Measurements from ENCODE around the gene AGMAT. TPM values are rescaled to one million over a fixed set of nuclear protein-coding genes. Genes with fewer than 3 reads are reported as not detected.

The AGMAT gene
- total and polyA plus RNA-seq, 2 of the 4 experiments (the other 2 are of a cell fraction) = 0.18 to 0.26 TPM

DNA sequence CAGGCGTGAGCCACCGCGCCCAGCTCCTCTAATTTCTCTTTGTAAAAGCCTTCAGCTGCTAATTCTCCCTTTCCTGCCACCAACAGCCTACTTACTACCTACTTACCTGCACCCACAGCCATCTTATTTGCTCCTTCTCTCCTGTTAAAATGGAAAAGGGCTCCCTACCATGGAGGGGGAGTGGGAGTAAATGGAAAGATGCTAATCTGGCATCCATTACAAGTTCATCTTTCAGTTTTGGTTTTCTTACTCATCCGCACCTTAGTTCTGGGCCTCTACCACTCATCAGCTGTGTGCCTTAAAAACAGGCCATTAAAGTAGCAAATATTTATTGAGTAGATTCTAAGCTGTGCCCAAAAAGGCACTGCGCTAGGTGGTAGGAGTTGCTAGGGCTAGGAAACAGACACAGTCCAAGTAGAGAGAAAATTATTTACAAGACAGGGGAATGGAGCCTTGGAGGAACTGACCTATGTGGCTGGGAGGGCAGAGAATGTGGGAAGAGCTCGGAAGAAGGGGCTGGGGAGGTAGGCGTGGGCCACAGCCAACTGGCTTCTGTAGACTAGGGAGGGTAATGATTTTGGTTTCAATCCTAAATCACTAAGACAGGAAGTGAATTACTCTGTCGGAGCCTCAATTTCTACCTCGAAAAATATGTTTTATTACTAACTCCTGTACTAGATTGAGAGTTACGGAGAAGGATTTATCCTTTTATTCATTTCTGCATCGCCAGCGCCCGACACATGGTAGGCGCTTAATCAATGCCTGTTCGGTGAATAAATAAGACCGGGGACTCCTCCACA is 31.7 kb upstream of the AGMAT start (continued):
- TF ChIP-seq MXI1 (IDR thresholded peaks at IDR 0.05; ENCODE audit: borderline replicate concordance, low read depth, low read length) = no peak
- no peak for TF ChIP-seq SMC3 (IDR thresholded peaks at IDR 0.05; ENCODE audit: low read depth, low read length)
- TF ChIP-seq POLR2A (IDR thresholded peaks at IDR 0.05; ENCODE audit: low read depth, low read length) = no peak

DNA sequence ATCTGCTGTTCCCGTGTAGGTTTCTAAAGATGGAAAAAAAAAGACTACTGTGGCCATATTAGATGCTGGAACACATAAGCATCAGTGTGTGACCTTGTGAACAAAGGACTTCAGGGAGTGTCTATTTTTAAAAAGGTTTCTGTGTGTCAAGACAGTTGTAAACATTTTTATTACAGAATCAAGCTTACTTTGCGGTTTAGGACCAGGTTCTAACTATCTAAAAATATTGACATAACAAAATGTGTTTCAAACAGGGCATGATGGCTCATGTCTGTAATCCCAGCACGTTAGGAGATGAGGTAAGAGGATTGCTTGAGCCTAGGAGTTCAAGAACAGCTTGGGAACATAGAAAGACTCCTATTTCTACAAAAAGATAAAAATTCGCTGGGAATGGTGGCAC is 25.3 kb upstream of the AGMAT start:
- H3K9me3 ChIP-seq (ENCODE audit: control insufficient read depth, insufficient read depth, low read length) = peaks cover 2% of the 10 kb centered on the region; the same call in 1 of the 2 replicates
- no peak overlapping the region for H2BK120ac ChIP-seq (ENCODE audit: low read depth, low read length)
- in situ Hi-C loops (cut with MboI; ENCODE audit: low sequenced_read_pairs) (no loop called here), intact Hi-C loops (cut with micrococcal nuclease) (no loop called here), dilution Hi-C loops (cut with HindIII; ENCODE audit: low sequenced_read_pairs, unreplicated experiment) (no loop called here)
- H3K18ac ChIP-seq (ENCODE audit: low read depth, low read length) = no peak overlapping the region
- H2BK20ac ChIP-seq (ENCODE audit: low read depth, low read length) = no peak overlapping the region
- H2AK5ac ChIP-seq (ENCODE audit: low read depth, low read length) = no peak overlapping the region
- H4K8ac ChIP-seq (ENCODE audit: low read depth in 2 of 2, low read length in 2 of 2) = no peak overlapping the region
- no peak overlapping the region for H2BK15ac ChIP-seq (ENCODE audit: low read depth, low read length)
- DNase-seq = no peak
- CTCF ChIA-PET = no interaction called here
- H3K4me1 ChIP-seq (ENCODE audit: control insufficient read depth, insufficient read depth, low read length) = no peaks in the 10 kb centered on the region
- ATAC-seq (ENCODE audit: low read depth) = no peak
- no peaks in the 10 kb centered on the region for H3K36me3 ChIP-seq (ENCODE audit: control insufficient read depth, insufficient read depth, low read length)
- H3K9me1 ChIP-seq (ENCODE audit: insufficient read depth, low read length) = no peaks in the 10 kb centered on the region
- no peak overlapping the region for H3K27ac ChIP-seq (ENCODE audit: insufficient read depth, low read length)
- H2AK9ac ChIP-seq (replicated peaks; ENCODE audit: low read depth, low read length, poor library complexity) = no peak overlapping the region
- H4K5ac ChIP-seq (ENCODE audit: low read depth, low read length) = no peak overlapping the region
- H2AFZ ChIP-seq (replicated peaks; ENCODE audit: low read length, poor library complexity) = no peak overlapping the region
- no peak overlapping the region for H2BK5ac ChIP-seq (ENCODE audit: low read depth, low read length, poor library complexity, severe bottlenecking)
- no peak overlapping the region for H3K14ac ChIP-seq (replicated peaks; ENCODE audit: low read depth, low read length)
- H3K4me2 ChIP-seq (ENCODE audit: low read depth, low read length) = no peak overlapping the region
- no peaks in the 10 kb centered on the region for H3K79me1 ChIP-seq (ENCODE audit: low read depth in 1 of 2, low read length in 2 of 2)
- no peak overlapping the region for H4K91ac ChIP-seq (ENCODE audit: insufficient read depth, low read depth, low read length)
- H3K23ac ChIP-seq (ENCODE audit: low read depth, low read length) = no peak overlapping the region
- H4K20me1 ChIP-seq (ENCODE audit: insufficient read depth, low read length) = no peaks in the 10 kb centered on the region
- no peak overlapping the region for H3K56ac ChIP-seq (ENCODE audit: extremely low read depth, insufficient read depth, low read length)
- no peak overlapping the region for H3K4me3 ChIP-seq (ENCODE audit: insufficient read depth, low read depth, low read length)
- WGBS, 2 experiments (ENCODE audit: extremely low coverage in 2 of 2, insufficient read length in 1 of 2) = no CpG with 5 or more reads among the region's 4 CpGs
- no peak overlapping the region for H3K4ac ChIP-seq (ENCODE audit: low read depth, low read length)
- H3K9ac ChIP-seq (ENCODE audit: low read depth, low read length) = no peak overlapping the region
- no peaks in the 10 kb centered on the region for H3K27me3 ChIP-seq (ENCODE audit: control insufficient read depth, insufficient read depth, low read length)
- no TSS peak for BruUV-seq (replicated peaks)
- POLR2A ChIA-PET (ENCODE audit: unreplicated experiment) = no interaction called here
- no peak for TF ChIP-seq POLR2A (IDR thresholded peaks at IDR 0.05; ENCODE audit: low read depth, low read length)
- no peak for TF ChIP-seq SMC3 (IDR thresholded peaks at IDR 0.05; ENCODE audit: low read depth, low read length)
- TF ChIP-seq RFX5 (IDR thresholded peaks at IDR 0.05; ENCODE audit: low read depth, low read length) = no peak
- TF ChIP-seq, protein P1, sequence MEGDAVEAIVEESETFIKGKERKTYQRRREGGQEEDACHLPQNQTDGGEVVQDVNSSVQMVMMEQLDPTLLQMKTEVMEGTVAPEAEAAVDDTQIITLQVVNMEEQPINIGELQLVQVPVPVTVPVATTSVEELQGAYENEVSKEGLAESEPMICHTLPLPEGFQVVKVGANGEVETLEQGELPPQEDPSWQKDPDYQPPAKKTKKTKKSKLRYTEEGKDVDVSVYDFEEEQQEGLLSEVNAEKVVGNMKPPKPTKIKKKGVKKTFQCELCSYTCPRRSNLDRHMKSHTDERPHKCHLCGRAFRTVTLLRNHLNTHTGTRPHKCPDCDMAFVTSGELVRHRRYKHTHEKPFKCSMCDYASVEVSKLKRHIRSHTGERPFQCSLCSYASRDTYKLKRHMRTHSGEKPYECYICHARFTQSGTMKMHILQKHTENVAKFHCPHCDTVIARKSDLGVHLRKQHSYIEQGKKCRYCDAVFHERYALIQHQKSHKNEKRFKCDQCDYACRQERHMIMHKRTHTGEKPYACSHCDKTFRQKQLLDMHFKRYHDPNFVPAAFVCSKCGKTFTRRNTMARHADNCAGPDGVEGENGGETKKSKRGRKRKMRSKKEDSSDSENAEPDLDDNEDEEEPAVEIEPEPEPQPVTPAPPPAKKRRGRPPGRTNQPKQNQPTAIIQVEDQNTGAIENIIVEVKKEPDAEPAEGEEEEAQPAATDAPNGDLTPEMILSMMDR (conservative IDR thresholded peaks at IDR 0.05; ENCODE audit: low read depth, low read length) = no peak
- TF ChIP-seq FOS (IDR thresholded peaks at IDR 0.05; ENCODE audit: low read depth, low read length) = no peak
- no peak for TF ChIP-seq NFE2L2 (IDR thresholded peaks at IDR 0.05; ENCODE audit: low read depth, low read length)
- TF ChIP-seq MAFK (IDR thresholded peaks at IDR 0.05; ENCODE audit: low read depth, low read length) = no peak
- no peak for TF ChIP-seq CEBPB (IDR thresholded peaks at IDR 0.05; ENCODE audit: low read depth, low read length)
- no peak for TF ChIP-seq MXI1 (IDR thresholded peaks at IDR 0.05; ENCODE audit: borderline replicate concordance, low read depth, low read length)
- TF ChIP-seq RAD21 (IDR thresholded peaks at IDR 0.05; ENCODE audit: low read length) = no peak
- TF ChIP-seq MAZ (IDR thresholded peaks at IDR 0.05; ENCODE audit: borderline replicate concordance, low read depth, low read length) = no peak
- TF ChIP-seq, protein P2, sequence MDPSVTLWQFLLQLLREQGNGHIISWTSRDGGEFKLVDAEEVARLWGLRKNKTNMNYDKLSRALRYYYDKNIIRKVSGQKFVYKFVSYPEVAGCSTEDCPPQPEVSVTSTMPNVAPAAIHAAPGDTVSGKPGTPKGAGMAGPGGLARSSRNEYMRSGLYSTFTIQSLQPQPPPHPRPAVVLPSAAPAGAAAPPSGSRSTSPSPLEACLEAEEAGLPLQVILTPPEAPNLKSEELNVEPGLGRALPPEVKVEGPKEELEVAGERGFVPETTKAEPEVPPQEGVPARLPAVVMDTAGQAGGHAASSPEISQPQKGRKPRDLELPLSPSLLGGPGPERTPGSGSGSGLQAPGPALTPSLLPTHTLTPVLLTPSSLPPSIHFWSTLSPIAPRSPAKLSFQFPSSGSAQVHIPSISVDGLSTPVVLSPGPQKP (IDR thresholded peaks at IDR 0.05; ENCODE audit: borderline replicate concordance, low read depth, low read length) = no peak
- TF ChIP-seq, protein P3, sequence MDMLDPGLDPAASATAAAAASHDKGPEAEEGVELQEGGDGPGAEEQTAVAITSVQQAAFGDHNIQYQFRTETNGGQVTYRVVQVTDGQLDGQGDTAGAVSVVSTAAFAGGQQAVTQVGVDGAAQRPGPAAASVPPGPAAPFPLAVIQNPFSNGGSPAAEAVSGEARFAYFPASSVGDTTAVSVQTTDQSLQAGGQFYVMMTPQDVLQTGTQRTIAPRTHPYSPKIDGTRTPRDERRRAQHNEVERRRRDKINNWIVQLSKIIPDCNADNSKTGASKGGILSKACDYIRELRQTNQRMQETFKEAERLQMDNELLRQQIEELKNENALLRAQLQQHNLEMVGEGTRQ (IDR thresholded peaks at IDR 0.05; ENCODE audit: low read depth, low read length) = no peak

Measured in IMR-90 (cell line).